Fibroblast of mammary gland (primary cell): ENCODE measurements around the gene FRZB.
A peak's percentile ranks its signal among the peaks of the same experiment; 100 is the strongest.

Experiments
- DNase-seq: peaks from one replicate; pipeline ENCODE4 v3.0.0-alpha.2; 2010; ENCODE audit warnings: low read depth
- H3K4me3 ChIP-seq: 2 replicates; pipeline ENCODE4 v1.5.1; 2011; ENCODE audit warnings: low read depth, mild to moderate bottlenecking, low read length, moderate library complexity; ENCODE audit not compliant: control insufficient read depth
- TF ChIP-seq, protein P1 (sequence below): conservative IDR thresholded peaks from 2 replicates; pipeline ENCODE4 v1.5.1; 2011; ENCODE audit warnings: low read depth, low read length, inconsistent platforms; ENCODE audit not compliant: control insufficient read depth, insufficient read depth

The FRZB gene, protein sequence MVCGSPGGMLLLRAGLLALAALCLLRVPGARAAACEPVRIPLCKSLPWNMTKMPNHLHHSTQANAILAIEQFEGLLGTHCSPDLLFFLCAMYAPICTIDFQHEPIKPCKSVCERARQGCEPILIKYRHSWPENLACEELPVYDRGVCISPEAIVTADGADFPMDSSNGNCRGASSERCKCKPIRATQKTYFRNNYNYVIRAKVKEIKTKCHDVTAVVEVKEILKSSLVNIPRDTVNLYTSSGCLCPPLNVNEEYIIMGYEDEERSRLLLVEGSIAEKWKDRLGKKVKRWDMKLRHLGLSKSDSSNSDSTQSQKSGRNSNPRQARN

DNA sequence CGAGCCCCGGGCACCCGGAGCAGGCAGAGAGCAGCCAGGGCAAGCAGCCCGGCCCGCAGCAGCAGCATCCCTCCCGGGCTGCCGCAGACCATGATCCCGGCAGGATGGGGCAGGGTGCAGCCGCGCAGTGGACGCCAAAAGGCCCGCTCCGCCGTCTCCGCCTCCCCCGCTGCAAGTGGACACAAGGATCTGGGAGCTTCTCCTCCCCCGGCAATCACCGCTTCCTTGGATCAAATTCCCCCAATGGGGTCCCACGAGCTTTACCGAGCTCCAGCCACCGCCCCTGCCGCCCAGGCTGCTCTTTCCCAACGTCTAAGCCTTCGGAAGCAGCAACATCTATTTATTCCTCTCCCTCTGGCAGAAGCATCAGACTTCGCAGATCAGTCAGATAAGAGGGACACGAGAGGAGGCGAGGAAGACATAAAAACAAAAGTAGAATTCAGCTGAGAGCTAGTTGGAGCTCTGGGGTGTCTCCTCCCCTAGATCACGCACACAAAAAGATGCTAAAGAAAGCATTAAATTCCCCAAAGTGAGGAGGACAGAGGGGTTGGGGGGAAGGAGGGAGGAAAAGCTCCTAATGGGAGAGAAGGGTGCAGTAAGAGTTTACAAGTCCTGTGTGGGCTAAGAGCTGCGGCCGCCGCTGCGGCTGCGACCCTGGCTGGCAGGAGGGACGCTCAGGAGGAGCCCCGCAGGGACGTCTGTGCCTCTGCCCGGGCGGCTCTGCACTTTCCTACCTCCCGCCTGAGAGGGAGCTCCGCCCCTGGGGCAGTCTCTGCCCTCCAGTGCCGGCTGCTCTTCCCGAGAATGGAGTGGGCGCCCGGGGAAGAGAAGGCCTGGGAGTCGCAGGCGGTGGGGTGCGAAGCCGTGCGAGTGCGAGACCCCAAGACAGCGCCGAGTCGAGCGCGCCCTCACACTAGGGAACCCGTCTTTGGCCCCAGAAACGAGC is at the start of gene FRZB:
Gene FRZB (minus strand): TSS at position 177 of the 946 bp plus-strand sequence. CDS start 85 bp downstream, at position 92.
- TF ChIP-seq, protein P1, sequence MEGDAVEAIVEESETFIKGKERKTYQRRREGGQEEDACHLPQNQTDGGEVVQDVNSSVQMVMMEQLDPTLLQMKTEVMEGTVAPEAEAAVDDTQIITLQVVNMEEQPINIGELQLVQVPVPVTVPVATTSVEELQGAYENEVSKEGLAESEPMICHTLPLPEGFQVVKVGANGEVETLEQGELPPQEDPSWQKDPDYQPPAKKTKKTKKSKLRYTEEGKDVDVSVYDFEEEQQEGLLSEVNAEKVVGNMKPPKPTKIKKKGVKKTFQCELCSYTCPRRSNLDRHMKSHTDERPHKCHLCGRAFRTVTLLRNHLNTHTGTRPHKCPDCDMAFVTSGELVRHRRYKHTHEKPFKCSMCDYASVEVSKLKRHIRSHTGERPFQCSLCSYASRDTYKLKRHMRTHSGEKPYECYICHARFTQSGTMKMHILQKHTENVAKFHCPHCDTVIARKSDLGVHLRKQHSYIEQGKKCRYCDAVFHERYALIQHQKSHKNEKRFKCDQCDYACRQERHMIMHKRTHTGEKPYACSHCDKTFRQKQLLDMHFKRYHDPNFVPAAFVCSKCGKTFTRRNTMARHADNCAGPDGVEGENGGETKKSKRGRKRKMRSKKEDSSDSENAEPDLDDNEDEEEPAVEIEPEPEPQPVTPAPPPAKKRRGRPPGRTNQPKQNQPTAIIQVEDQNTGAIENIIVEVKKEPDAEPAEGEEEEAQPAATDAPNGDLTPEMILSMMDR = no peak
- peak within 1 kb of the TSS; percentile 54 for H3K4me3 ChIP-seq
- DNase-seq = peak; percentile 74

DNA sequence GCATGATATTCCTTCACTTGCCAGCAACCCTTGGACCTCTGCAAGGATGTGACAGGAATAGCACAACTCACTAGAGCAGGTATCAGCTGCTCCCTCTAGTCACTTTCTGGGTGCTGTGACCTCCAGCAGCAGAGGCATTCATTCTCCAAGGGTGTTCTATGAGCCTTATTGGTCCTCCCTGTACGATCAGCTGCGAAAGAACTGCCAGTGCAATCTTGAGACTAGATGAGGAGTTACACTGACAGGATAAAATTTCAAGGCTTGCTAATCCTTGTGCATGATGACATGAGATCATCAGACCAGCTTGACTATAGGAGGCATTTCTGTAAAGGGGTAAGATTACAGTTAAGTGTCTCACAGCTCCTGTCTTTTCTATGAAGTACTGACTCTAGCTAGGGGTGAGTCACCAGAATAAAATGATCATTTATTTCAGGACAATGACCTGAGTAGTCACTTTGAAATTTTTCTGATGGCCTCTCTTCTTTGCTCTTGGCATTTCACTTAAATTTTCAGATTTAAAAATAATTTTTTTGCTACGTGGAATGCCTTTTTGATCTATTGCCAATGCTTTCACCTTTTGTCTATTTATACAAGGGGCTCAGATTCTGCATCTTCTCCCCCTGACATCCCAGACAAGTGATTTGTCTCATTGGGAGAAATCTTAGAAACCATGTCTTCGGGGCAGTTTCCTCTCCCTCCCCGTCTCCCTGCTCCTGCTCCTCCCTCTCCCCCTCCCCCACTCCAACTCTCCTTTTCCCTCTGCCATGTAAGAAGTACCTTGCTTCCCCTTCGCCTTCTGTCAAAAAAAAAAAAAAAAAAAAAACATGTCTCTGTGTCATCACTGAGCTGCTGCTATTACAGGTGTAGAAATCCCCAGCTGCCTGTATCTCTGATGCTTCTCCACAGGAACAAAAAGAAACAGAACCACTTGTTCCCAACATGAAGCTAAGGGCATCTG is 49.2 kb upstream of the FRZB start:
- TF ChIP-seq, protein P1 = no peak
- DNase-seq = peak; percentile 84
- H3K4me3 ChIP-seq = no peak overlapping the region

DNA sequence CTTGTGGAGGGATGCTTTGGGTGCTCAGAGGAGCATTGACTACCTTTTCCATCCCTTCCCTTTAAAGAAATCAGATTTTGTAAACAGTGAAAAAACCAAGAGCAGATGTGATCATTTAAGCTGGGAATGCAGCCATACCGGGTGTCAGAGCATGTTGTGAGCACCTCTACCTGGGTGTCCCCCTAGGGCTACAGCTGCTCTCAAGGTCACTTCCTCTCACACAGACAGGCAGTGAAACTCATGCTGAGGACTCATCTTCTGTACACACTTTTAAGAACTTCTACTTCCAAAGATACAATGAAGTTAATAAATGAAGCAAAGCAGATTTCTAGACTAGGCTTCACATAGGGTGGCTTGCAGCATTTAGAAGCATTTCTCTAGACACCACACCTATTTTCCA is 48.4 kb upstream of the FRZB start:
- TF ChIP-seq, protein P1 = no peak
- DNase-seq = no peak

DNA sequence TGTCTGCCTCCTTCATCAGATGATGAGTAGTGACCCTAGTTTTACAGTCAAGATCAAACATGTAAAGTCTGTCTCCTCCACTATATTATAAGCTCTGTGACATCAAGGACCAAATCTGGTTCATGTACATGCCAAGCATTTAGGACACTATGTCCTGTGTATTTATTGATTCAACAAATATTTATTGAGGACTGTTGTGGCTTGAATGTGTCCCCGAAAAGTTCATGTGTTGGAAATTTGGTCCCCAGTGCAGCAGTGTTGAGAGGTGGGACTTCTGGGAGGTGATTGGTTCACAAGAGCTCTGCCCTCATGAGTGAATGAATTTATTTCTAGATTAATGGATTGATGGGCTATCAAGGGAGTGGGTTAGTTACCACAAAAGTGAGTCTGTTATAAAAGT is 46.6 kb upstream of the FRZB start:
- DNase-seq = no peak
- H3K4me3 ChIP-seq = no peak overlapping the region
- TF ChIP-seq, protein P1 = no peak

More for the DNA sequence above, 48.4 kb upstream of the FRZB start:
- no peak overlapping the region for H3K4me3 ChIP-seq

DNA sequence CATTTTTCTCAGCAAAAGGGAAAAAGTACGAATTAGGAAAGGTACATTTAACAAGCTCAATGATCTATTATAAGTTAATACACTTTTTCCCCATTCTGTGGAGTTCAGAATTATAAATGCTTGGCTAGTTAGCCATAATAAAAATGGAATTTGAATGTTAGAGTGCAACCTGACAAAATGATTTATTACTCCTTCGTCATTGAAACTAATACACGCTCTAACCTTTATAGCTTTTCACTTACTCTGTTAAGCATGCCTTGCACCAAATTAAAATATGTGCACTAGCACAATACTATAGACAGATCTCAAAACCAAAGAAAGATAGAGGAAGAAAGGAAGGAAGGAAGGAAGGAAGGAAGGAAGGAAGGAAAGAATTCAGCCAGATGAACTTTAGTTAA is 46.1 kb upstream of the FRZB start:
- H3K4me3 ChIP-seq = no peak overlapping the region
- TF ChIP-seq, protein P1 = no peak
- DNase-seq = no peak
